ENCODE data around the gene POLR2I.

DNA sequence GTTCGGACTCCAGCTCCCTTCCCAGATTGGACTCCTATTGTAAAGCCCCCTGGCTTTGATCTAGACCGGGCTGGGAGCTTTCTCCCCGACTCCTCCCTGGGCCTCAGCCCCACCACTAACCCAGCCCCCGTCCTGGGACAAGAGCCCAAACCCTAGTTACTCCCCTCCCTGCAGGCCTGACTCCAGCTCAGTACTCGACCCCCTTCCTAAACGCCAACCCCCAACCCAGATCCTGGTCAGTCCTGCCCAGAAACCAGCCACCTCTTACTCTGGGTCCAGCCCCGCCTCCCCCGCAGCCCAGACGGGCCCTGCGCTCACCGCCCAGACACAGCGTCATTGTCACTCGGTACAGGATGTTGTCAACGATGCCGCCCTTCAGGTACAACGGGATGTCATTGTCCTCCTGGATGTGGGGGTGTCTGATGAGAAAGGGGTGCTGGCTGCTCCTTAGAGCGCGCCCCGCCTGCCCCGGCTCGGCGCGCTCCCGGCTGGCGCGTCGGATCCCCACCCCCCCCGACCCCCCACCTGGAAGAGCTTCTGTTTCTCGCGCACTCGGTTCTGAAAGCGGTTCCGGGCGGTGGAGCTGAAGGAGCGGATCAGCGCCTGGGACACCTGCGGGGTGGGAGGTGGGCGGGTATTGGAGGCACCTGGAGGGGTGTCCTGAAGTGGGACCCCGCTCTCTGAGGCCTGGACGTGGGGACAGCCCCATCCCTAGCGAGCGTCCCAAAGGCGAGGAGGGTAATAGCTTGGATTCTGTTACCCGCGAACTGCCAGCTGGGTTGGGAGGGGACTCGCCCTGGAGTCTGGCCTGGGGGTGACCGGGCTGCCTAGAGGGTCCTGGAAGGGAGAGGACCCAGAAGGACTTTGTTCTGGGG, 36.7 kb upstream of the POLR2I start:
- TF ChIP-seq, protein P1, sequence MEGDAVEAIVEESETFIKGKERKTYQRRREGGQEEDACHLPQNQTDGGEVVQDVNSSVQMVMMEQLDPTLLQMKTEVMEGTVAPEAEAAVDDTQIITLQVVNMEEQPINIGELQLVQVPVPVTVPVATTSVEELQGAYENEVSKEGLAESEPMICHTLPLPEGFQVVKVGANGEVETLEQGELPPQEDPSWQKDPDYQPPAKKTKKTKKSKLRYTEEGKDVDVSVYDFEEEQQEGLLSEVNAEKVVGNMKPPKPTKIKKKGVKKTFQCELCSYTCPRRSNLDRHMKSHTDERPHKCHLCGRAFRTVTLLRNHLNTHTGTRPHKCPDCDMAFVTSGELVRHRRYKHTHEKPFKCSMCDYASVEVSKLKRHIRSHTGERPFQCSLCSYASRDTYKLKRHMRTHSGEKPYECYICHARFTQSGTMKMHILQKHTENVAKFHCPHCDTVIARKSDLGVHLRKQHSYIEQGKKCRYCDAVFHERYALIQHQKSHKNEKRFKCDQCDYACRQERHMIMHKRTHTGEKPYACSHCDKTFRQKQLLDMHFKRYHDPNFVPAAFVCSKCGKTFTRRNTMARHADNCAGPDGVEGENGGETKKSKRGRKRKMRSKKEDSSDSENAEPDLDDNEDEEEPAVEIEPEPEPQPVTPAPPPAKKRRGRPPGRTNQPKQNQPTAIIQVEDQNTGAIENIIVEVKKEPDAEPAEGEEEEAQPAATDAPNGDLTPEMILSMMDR (IDR thresholded peaks at IDR 0.05): no peak
- no peak for TF ChIP-seq POLR2A (IDR thresholded peaks at IDR 0.05)

Measured in testis (tissue), 2 donors.